ENCODE results near the gene CHRNA3. TPM values are rescaled to one million over a fixed set of nuclear protein-coding genes. Genes with fewer than 3 reads are reported as not detected.
A peak's percentile ranks its signal among the peaks of the same experiment; 100 is the strongest.
"Not testable (repeated sequence)": the region's sequence is repeated elsewhere in the genome, so short reads cannot be mapped to it uniquely, and the experiment has no call there.

Gene CHRNA3
- polyA plus RNA-seq, 4 donors, result 0.89 to 1.5 (median 1.5) TPM

GRCh38 chr15:78565951-78566774, 54.6 kb downstream of the CHRNA3 start:
- DNase-seq (ENCODE audit: low read depth in 4 of 4, low spot score in 3 of 4), result peak; percentile 10 to 23 (median 18)

- DNase-seq (ENCODE audit: low read depth in 4 of 4, low spot score in 3 of 4), result peak; percentile 53 to 72 (median 70)
These were observed 55.5 kb downstream of the CHRNA3 start, which contains the start of gene CHRNA5 for GRCh38 chr15:78565097-78565950. CHRNA5 (plus strand) TSS chr15:78565520; CDS start chr15:78565720, 200 bp downstream.

- DNase-seq (ENCODE audit: low read depth in 4 of 4, low spot score in 3 of 4), result no peak
These were observed 56.1 kb downstream of the CHRNA3 start for GRCh38 chr15:78564743-78565096.

GRCh38 chr15:78563092-78563491, 57.7 kb downstream of the CHRNA3 start:
- no peak for DNase-seq (ENCODE audit: low read depth in 4 of 4, low spot score in 3 of 4)

GRCh38 chr15:78561490-78561889, 59.3 kb downstream of the CHRNA3 start:
- DNase-seq (ENCODE audit: low read depth in 4 of 4, low spot score in 3 of 4), result no peak

- DNase-seq (ENCODE audit: low read depth in 4 of 4, low spot score in 3 of 4), result not testable (repeated sequence)
These were observed 60.6 kb downstream of the CHRNA3 start for GRCh38 chr15:78560201-78560600.

- DNase-seq (ENCODE audit: low read depth in 4 of 4, low spot score in 3 of 4), result no peak
These were observed 68.2 kb downstream of the CHRNA3 start for GRCh38 chr15:78552597-78552996.

GRCh38 chr15:78551902-78552301, 68.9 kb downstream of the CHRNA3 start:
- DNase-seq (ENCODE audit: low read depth in 4 of 4, low spot score in 3 of 4), result no peak

- no peak for DNase-seq (ENCODE audit: low read depth in 4 of 4, low spot score in 3 of 4)
These were observed 70.0 kb downstream of the CHRNA3 start for GRCh38 chr15:78550815-78551214.

GRCh38 chr15:78550194-78550593, 70.6 kb downstream of the CHRNA3 start:
- no peak for DNase-seq (ENCODE audit: low read depth in 4 of 4, low spot score in 3 of 4)

Other genes with a start within 250 kb of the CHRNA3 start
- gene IREB2, start 182.8 kb downstream of the CHRNA3 start, polyA plus RNA-seq (ENCODE audit: insufficient read length in 4 of 4), result 10 to 100 TPM; 63.6 to 66.8 (median 65.6) TPM
- 1 to 10 TPM; 7.1 to 9.1 (median 8.3) TPM for gene HYKK, start 113.4 kb downstream of the CHRNA3 start, polyA plus RNA-seq (ENCODE audit: insufficient read length in 4 of 4)
- gene PSMA4, start 80.6 kb downstream of the CHRNA3 start, polyA plus RNA-seq (ENCODE audit: insufficient read length in 4 of 4), result 100 to 1,000 TPM; 205 to 309 (median 268) TPM
- gene CHRNA5, start 55.5 kb downstream of the CHRNA3 start, polyA plus RNA-seq (ENCODE audit: insufficient read length in 4 of 4), result 10 to 100 TPM in 1 of 4 donors, 1 to 10 TPM in 3; 5.3 to 11.3 (median 5.6) TPM
- gene CHRNB4, start 20.2 kb upstream of the CHRNA3 start, polyA plus RNA-seq (ENCODE audit: insufficient read length in 4 of 4), result 1 to 10 TPM; 2.0 to 3.1 (median 2.9) TPM
- gene ADAMTS7, start 190.5 kb upstream of the CHRNA3 start, polyA plus RNA-seq (ENCODE audit: insufficient read length in 4 of 4), result 10 to 100 TPM; 21.3 to 38.1 (median 28.8) TPM

Measured in left renal pelvis (tissue), 4 donors.